ENCODE measurements around the gene TEKT5.

The TEKT5 gene

GRCh38 chr16:10584981-10585438 lies 109.7 kb downstream of the TEKT5 start:
- in situ Hi-C loops (cut with MboI; ENCODE audit: low sequenced_read_pairs), result no loop called here

DNA sequence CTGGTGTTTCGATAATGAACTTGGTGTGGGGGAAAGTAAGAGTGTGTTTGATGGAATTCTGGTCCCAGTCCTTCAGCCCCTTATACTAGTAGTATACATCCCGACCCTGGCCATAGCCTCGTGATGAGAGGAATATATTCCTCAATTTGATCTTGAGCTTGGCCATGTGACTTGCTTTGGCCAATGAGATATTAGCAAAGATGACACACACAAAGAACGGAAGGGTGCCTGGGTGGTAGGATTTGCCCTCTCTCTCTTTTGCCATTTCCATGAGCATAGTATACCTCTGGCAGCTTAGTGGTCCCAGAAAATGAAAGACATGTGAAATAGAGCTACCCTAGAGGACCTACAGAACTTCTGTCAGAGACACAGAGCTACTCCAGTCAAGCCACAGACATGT lies 111.5 kb downstream of the TEKT5 start:
- in situ Hi-C loops (cut with MboI; ENCODE audit: low sequenced_read_pairs), result no loop called here

- in situ Hi-C loops (cut with MboI; ENCODE audit: low sequenced_read_pairs), result no loop called here
Measured at GRCh38 chr16:10581507-10581906, 113.2 kb downstream of the TEKT5 start.

- in situ Hi-C loops (cut with MboI; ENCODE audit: low sequenced_read_pairs), result no loop called here
Measured at GRCh38 chr16:10580883-10581247, 113.9 kb downstream of the TEKT5 start.

- in situ Hi-C loops (cut with MboI; ENCODE audit: low sequenced_read_pairs), result no loop called here
Measured at GRCh38 chr16:10579965-10580882, 114.5 kb downstream of the TEKT5 start, which contains the start of gene EMP2. Gene EMP2 (minus strand): TSS chr16:10580598. CDS start chr16:10547617, 32,981 bp downstream.

GRCh38 chr16:10579575-10579964 lies 115.2 kb downstream of the TEKT5 start:
- in situ Hi-C loops (cut with MboI; ENCODE audit: low sequenced_read_pairs), result no loop called here

DNA sequence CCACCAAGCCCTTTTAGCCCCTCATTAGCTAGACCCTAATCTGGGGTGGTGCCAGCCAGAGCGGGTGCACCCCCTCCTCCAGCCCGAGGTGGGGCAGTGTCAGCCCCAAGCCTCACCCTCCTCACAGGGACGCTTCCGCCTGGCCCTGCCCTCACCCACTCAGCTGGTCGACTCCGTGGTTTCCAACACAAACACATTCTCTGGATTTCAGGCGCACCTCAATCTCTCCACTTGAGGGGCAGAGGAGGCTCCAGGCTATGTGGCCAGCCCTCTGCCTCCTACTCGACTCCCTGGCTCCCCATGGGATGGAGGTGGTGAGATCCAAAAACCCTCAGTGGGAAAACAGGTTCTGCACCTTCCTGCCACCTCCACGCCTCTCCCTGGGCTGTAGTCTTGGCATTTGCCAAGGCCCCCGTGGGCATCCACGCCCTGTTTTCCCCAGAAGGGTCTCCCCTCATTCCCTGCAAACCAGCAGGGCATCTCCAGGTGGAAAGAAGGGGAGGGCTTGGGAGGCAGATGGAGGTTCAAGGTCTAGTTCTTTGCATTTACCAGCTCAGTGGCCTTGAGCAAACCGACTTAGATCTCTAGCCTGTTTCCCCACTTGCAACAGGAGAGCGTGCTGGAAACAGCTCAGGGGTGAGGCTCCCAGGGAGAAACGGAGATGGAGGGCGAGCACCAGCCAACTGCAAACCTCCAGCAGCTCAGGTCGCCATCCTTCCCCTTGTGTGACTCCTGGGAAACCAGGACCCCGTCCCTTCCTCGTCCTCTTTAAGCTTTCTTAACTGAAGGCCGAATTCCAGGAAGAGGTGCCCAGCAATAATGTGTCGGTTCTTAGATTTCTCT lies 116.0 kb downstream of the TEKT5 start:
- in situ Hi-C loops (cut with MboI; ENCODE audit: low sequenced_read_pairs), result no loop called here

Measured in HL-60/S4 (cell line).